HG03196 (cell line): ENCODE results near the gene CCDC74A.
"Not testable (repeated sequence)": the region's sequence is repeated elsewhere in the genome, so short reads cannot be mapped to it uniquely, and the experiment has no call there.

Source experiments
- ATAC-seq: cut with Tn5 transposase; IDR thresholded peaks from one replicate; pipeline ENCODE4 v1.9.1; 2021; ENCODE audit not compliant: unreplicated experiment

CCDC74A gene

GRCh38 chr2:131498321-131498973, 29.2 kb upstream of the CCDC74A start:
- peak; percentile 80 for ATAC-seq

- not testable (repeated sequence) for ATAC-seq
Observed at GRCh38 chr2:131503587-131503986, 24.1 kb upstream of the CCDC74A start.

- not testable (repeated sequence) for ATAC-seq
Observed at GRCh38 chr2:131504082-131504750, 23.5 kb upstream of the CCDC74A start.

GRCh38 chr2:131509615-131510014, 18.1 kb upstream of the CCDC74A start:
- ATAC-seq = no peak

- not testable (repeated sequence) for ATAC-seq
Observed at GRCh38 chr2:131511291-131511968, 16.3 kb upstream of the CCDC74A start.

GRCh38 chr2:131511969-131512870, 15.5 kb upstream of the CCDC74A start:
- not testable (repeated sequence) for ATAC-seq

GRCh38 chr2:131514408-131515166, 13.1 kb upstream of the CCDC74A start:
- ATAC-seq = peak; percentile 61

- peak; percentile 19 for ATAC-seq
Observed at GRCh38 chr2:131515235-131515634, 12.5 kb upstream of the CCDC74A start.

GRCh38 chr2:131516011-131516410, 11.7 kb upstream of the CCDC74A start:
- no peak for ATAC-seq

GRCh38 chr2:131516621-131517020, 11.1 kb upstream of the CCDC74A start:
- not testable (repeated sequence) for ATAC-seq

GRCh38 chr2:131517106-131517831, 10.4 kb upstream of the CCDC74A start:
- ATAC-seq = no peak

- ATAC-seq = not testable (repeated sequence)
Observed at GRCh38 chr2:131517856-131518255, 9.8 kb upstream of the CCDC74A start.

- ATAC-seq = not testable (repeated sequence)
Observed at GRCh38 chr2:131518531-131518930, 9.2 kb upstream of the CCDC74A start.

GRCh38 chr2:131519466-131519865, 8.2 kb upstream of the CCDC74A start:
- ATAC-seq = no peak

GRCh38 chr2:131519871-131520470, 7.7 kb upstream of the CCDC74A start:
- not testable (repeated sequence) for ATAC-seq

GRCh38 chr2:131520526-131520925, 7.2 kb upstream of the CCDC74A start:
- ATAC-seq = no peak

- not testable (repeated sequence) for ATAC-seq
Observed at GRCh38 chr2:131521524-131521923, 6.2 kb upstream of the CCDC74A start.

GRCh38 chr2:131521961-131522781, 5.5 kb upstream of the CCDC74A start:
- no peak for ATAC-seq
